Subcutaneous abdominal adipose tissue (tissue), 5 donors: ENCODE results near the gene PTPRD.
"Not testable (repeated sequence)": the region's sequence is repeated elsewhere in the genome, so short reads cannot be mapped to it uniquely, and the experiment has no call there.

Experiments used
- H3K27ac ChIP-seq: one replicate; pipeline ENCODE4 v1.7.0; 2013; ENCODE audit warnings: low read depth, mild to moderate bottlenecking, inconsistent platforms, low read length, moderate library complexity
- H3K27me3 ChIP-seq, 5 donors: one replicate each; pipeline ENCODE4 v1.7.0; 2013; ENCODE audit warnings: low read length in 5 of 5, inconsistent platforms in 1 of 5; ENCODE audit not compliant: control insufficient read depth in 5 of 5, insufficient read depth in 4 of 5
- H3K36me3 ChIP-seq, 5 donors: one replicate each; pipeline ENCODE4 v1.7.0; 2013; ENCODE audit warnings: low read length in 5 of 5; ENCODE audit not compliant: control insufficient read depth in 5 of 5, insufficient read depth in 5 of 5
- H3K4me1 ChIP-seq, 5 donors: one replicate each; pipeline ENCODE4 v1.7.0; 2013; ENCODE audit warnings: low read length in 5 of 5, mild to moderate bottlenecking in 3 of 5, moderate library complexity in 1 of 5; ENCODE audit not compliant: control insufficient read depth in 5 of 5, insufficient read depth in 5 of 5
- H3K4me3 ChIP-seq, 5 donors: one replicate each; pipeline ENCODE4 v1.7.0; 2013; ENCODE audit warnings: low read length in 5 of 5, low read depth in 1 of 5
- H3K9ac ChIP-seq, 5 donors: one replicate each; pipeline ENCODE4 v1.7.0; 2013; ENCODE audit warnings: low read length in 5 of 5, mild to moderate bottlenecking in 4 of 5, moderate library complexity in 3 of 5
- H3K9me3 ChIP-seq, 5 donors: one replicate each; pipeline ENCODE4 v1.7.0; 2013; ENCODE audit warnings: low read length in 5 of 5; ENCODE audit not compliant: control insufficient read depth in 5 of 5
- donor health status: healthy.
- donor health status: healthy.
- donor health status: healthy.
- donor health status: healthy.
- donor health status: healthy.

PTPRD gene

DNA sequence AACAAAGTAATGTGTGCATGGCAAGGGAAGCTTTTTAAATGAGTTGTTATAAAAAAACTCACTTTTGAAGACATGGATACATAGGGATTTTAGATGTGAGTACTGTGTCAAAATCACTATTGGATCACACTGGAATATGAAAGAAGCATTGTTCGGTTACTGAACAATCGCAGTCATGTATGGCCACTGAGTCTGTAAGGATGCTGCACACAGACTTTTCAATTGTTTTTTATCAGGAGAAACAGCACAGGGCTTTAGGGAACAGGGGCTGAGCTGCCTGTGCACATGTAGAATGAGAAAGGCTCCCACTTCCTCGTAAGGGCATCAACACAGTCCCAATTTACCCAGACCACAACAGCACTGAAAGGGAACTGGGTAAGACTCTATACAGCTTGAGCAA is 1479.3 kb downstream of the PTPRD start:
- no peaks in the 10 kb centered on the region for H3K4me1 ChIP-seq
- no peaks in the 10 kb centered on the region for H3K9me3 ChIP-seq
- H3K4me3 ChIP-seq = no peak overlapping the region
- no peaks in the 10 kb centered on the region for H3K27me3 ChIP-seq
- no peaks in the 10 kb centered on the region for H3K36me3 ChIP-seq
- H3K9ac ChIP-seq = no peak overlapping the region
- H3K27ac ChIP-seq = no peak overlapping the region

GRCh38 chr9:9124616-9125015 is 1488.2 kb downstream of the PTPRD start:
- peaks cover 0 to 3% (median 0%) of the 10 kb centered on the region in 5 donors for H3K9me3 ChIP-seq
- no peak overlapping the region for H3K9ac ChIP-seq
- H3K4me3 ChIP-seq = no peak overlapping the region
- H3K36me3 ChIP-seq = no peaks in the 10 kb centered on the region
- H3K27ac ChIP-seq = no peak overlapping the region
- H3K27me3 ChIP-seq = no peaks in the 10 kb centered on the region
- no peaks in the 10 kb centered on the region for H3K4me1 ChIP-seq

- H3K9me3 ChIP-seq = peaks cover 0 to 3% (median 0%) of the 10 kb centered on the region in 5 donors
- H3K9ac ChIP-seq = no peak overlapping the region
- no peaks in the 10 kb centered on the region for H3K4me1 ChIP-seq
- H3K36me3 ChIP-seq = no peaks in the 10 kb centered on the region
- H3K27ac ChIP-seq = no peak overlapping the region
- H3K4me3 ChIP-seq = no peak overlapping the region
- H3K27me3 ChIP-seq = no peaks in the 10 kb centered on the region
These were observed 1490.4 kb downstream of the PTPRD start for GRCh38 chr9:9122230-9122875.

DNA sequence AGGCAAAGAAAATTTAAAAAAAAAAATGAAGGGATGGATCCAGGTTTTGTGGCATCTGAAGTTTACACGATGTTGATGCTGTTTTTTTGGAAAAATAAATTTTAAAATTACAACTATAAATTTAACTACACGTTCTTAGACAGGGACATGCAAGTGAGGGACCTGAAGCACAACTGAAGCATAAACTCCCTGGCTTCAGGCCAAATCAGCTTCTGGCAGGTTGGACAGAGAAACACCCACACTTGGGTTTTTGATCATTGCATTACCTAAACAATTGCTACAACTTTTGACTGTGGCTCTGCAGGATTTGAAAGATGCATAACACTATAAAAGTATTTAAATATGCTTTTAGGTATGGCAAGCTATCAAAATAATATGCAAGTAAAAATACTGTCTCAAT is 1494.9 kb downstream of the PTPRD start:
- no peak overlapping the region for H3K27ac ChIP-seq
- no peaks in the 10 kb centered on the region for H3K27me3 ChIP-seq
- no peaks in the 10 kb centered on the region for H3K4me1 ChIP-seq
- no peaks in the 10 kb centered on the region for H3K36me3 ChIP-seq
- no peak overlapping the region for H3K4me3 ChIP-seq
- no peaks in the 10 kb centered on the region for H3K9me3 ChIP-seq
- no peak overlapping the region for H3K9ac ChIP-seq

- no peak overlapping the region for H3K9ac ChIP-seq
- H3K9me3 ChIP-seq = no peaks in the 10 kb centered on the region
- no peaks in the 10 kb centered on the region for H3K4me1 ChIP-seq
- H3K36me3 ChIP-seq = no peaks in the 10 kb centered on the region
- no peak overlapping the region for H3K4me3 ChIP-seq
- no peak overlapping the region for H3K27ac ChIP-seq
- no peaks in the 10 kb centered on the region for H3K27me3 ChIP-seq
These were observed 1500.6 kb downstream of the PTPRD start for GRCh38 chr9:9112001-9112720.

DNA sequence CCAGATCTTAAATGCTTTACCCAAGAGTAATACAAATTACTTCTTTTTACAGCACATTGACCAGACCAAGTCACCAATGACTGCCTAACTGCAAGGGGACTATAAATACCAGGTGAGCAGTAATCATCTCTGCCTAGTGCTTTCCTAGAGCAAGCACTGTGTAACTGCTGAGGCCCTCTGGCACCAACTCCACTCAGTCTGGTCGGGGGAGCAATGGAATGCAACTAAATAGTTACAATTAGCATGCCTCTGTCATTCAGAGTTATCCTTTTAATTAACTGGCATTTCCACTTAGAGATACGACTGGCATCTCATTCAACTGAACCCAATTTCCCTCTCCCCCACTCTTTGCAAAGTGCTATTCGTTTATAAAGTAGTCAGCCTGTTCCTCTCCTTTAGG is 1504.2 kb downstream of the PTPRD start:
- no peak overlapping the region for H3K27ac ChIP-seq
- H3K27me3 ChIP-seq = no peaks in the 10 kb centered on the region
- no peaks in the 10 kb centered on the region for H3K4me1 ChIP-seq
- no peaks in the 10 kb centered on the region for H3K36me3 ChIP-seq
- no peaks in the 10 kb centered on the region for H3K9me3 ChIP-seq
- H3K4me3 ChIP-seq = no peak overlapping the region
- no peak overlapping the region for H3K9ac ChIP-seq

GRCh38 chr9:9102295-9102694 is 1510.5 kb downstream of the PTPRD start:
- H3K9me3 ChIP-seq = no peaks in the 10 kb centered on the region
- H3K27me3 ChIP-seq = no peaks in the 10 kb centered on the region
- H3K4me3 ChIP-seq = no peak overlapping the region
- H3K9ac ChIP-seq = no peak overlapping the region
- H3K36me3 ChIP-seq = no peaks in the 10 kb centered on the region
- H3K27ac ChIP-seq = no peak overlapping the region
- H3K4me1 ChIP-seq = no peaks in the 10 kb centered on the region

DNA sequence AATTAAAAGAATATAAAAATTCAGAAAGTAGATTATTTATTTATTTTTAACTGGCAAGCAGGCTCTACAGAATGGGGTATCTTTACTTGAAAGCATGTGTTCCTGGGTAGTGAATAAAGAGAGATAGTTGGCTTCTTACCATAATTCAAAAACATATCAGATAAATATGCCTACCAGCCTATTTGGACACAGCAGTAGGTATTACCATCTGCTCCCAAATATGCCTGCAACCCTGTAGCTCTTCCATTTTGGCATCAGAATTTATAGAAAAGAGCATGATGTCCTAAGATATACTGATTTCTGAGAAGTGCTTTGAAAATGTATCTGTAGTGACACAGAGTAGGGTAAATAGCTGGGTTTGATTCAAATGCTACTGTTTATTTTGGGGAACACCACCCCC is 1512.7 kb downstream of the PTPRD start:
- Histone ChIP-seq H3K9ac (no peak overlapping the region), H3K4me3 (no peak overlapping the region), H3K36me3 (no peaks in the 10 kb centered on the region), H3K27me3 (no peaks in the 10 kb centered on the region), H3K9me3 (no peaks in the 10 kb centered on the region), H3K27ac (no peak overlapping the region), H3K4me1 (no peaks in the 10 kb centered on the region)

DNA sequence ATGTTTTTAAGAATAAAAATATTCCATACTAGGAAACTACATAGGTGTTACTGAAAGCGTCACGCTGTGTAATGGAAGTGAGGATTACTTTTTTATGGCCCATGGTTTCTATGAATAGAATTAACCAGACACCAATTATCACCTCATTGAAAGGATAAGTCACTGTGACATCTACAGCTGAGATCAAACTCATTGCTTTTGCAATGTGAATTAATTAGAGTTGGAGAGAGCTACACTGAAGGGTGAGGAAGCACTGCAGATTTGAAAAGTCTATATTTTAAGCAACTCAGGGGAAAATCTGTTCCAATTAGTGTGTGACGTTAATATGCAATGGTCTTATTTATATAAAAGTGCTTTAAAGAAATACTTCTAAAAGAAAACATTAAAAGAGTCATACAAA is 1513.2 kb downstream of the PTPRD start:
- no peaks in the 10 kb centered on the region for H3K27me3 ChIP-seq
- no peak overlapping the region for H3K27ac ChIP-seq
- H3K36me3 ChIP-seq = no peaks in the 10 kb centered on the region
- no peak overlapping the region for H3K4me3 ChIP-seq
- no peaks in the 10 kb centered on the region for H3K4me1 ChIP-seq
- no peak overlapping the region for H3K9ac ChIP-seq
- H3K9me3 ChIP-seq = peaks cover 0 to 3% (median 0%) of the 10 kb centered on the region in 5 donors

- H3K27ac ChIP-seq, H3K4me3 ChIP-seq, H3K4me1 ChIP-seq, H3K36me3 ChIP-seq, H3K27me3 ChIP-seq, H3K9ac ChIP-seq, H3K9me3 ChIP-seq: not testable (repeated sequence)
These were observed 1515.5 kb downstream of the PTPRD start for GRCh38 chr9:9097254-9097653.
